Stomach (tissue), 9 donors: ENCODE measurements around the gene RACGAP1. TPM values are rescaled to one million over a fixed set of nuclear protein-coding genes. Genes with fewer than 3 reads are reported as not detected.

Experiments
- DNase-seq, 2 donors: peaks; one replicate each; pipeline versions ENCODE4 v3.0.0 to v3.0.0-alpha.2; 2013 to 2019
- H3K27ac ChIP-seq, 5 donors: fragments of 200-600 bp in 4 of 5; sonication (generic) in 4 of 5; one replicate each; pipeline ENCODE4 v1.5.1; 2013 to 2019; ENCODE audit warnings: mild to moderate bottlenecking in 1 of 5, moderate library complexity in 1 of 5
- H3K27me3 ChIP-seq, 3 donors: fragments of 200-600 bp; sonication (generic); one replicate each; pipeline ENCODE4 v1.5.1; 2017 to 2019; ENCODE audit warnings: mixed run types in 1 of 3
- H3K36me3 ChIP-seq, 4 donors: fragments of 200-600 bp; sonication (generic); 1 replicate in 3 of 4; 2 replicates in 1 of 4; pipeline ENCODE4 v1.5.1; 2016 to 2019
- H3K4me1 ChIP-seq, 4 donors: fragments of 200-600 bp; sonication (generic); one replicate each; pipeline ENCODE4 v1.5.1; 2016 to 2019
- H3K4me3 ChIP-seq, 4 donors: fragments of 200-600 bp; sonication (generic) in 3 of 4; one replicate each; pipeline ENCODE4 v1.5.1; 2016 to 2019; ENCODE audit warnings: mild to moderate bottlenecking in 1 of 4
- H3K9me3 ChIP-seq, 4 donors: fragments of 200-600 bp; sonication (generic); one replicate each; pipeline ENCODE4 v1.5.1; 2016 to 2019
- CTCF ChIP-seq, 7 experiments: fragments of 450-650 bp in 4 of 7; fragments of 200-600 bp in 3 of 7; sonication (generic) in 3 of 7; IDR thresholded peaks; one replicate each; pipeline ENCODE4 v1.5.1; 2016 to 2019; ENCODE audit warnings: antibody characterized with exemption in 7 of 7, control low read depth in 2 of 7, mild to moderate bottlenecking in 1 of 7
- EP300 ChIP-seq: sonication (generic); formaldehyde crosslinking; IDR thresholded peaks from one replicate; pipeline ENCODE4 v1.6.1; 2017; ENCODE audit warnings: antibody characterized with exemption
- POLR2A ChIP-seq, 4 donors: fragments of 450-650 bp; IDR thresholded peaks; one replicate each; pipeline ENCODE4 v1.6.1; 2016; ENCODE audit warnings: antibody characterized with exemption in 4 of 4, control low read depth in 2 of 4, mild to moderate bottlenecking in 1 of 4, moderate library complexity in 1 of 4
- POLR2AphosphoS5 ChIP-seq, 3 donors: sonication (generic); formaldehyde crosslinking; IDR thresholded peaks; one replicate each; pipeline ENCODE4 v1.6.1; 2016; ENCODE audit warnings: antibody characterized with exemption in 3 of 3
- WGBS, 5 donors: extraction: QIAGEN DNeasy Blood & Tissue Kit in 3 of 5; methylation state at CpG; one replicate each; pipeline versions ENCODE4 v1.1.5 to v1.1.7; 2013 to 2018; 5-methylcytosine and 5-hydroxymethylcytosine counted together
- intact Hi-C: fragments of 100-400 bp; cut with DNase I; formaldehyde crosslinking; loops from one replicate; pipeline ENCODE4 v1.15.1; 2023; ENCODE audit warnings: low total_unique reads
- polyA plus RNA-seq, 3 donors: library from polyadenylated mRNA; stranded (reverse); fragments of 200-250 nt; gene quantifications; one replicate each; pipeline ENCODE4 v1.2.3, GENCODE V29; 2013
- total RNA-seq, 5 donors: library from RNA; depleted of rRNA; stranded (reverse); fragments of >200 nt; gene quantifications; one replicate each; pipeline versions ENCODE4 v1.1.0 to v1.2.3, GENCODE V29; 2014 to 2016
- donor health status: healthy with polysubstance abuse.
- donor health status: Bipolar disorder and iron deficiency.
- donor health status: healthy.

The RACGAP1 gene
- total and polyA plus RNA-seq, 8 donors, result 7.9 to 36.7 (median 12.7) TPM

- no peak for DNase-seq
- 71 to 88% (median 80%) methylated on average over 5 to 6 of the region's 6 CpGs for WGBS, 5 donors
- Histone ChIP-seq H3K27me3 (peaks cover 0 to 33% (median 0%) of the 10 kb centered on the region in 3 donors), H3K9me3 (no peaks in the 10 kb centered on the region), H3K27ac (no peak overlapping the region), H3K4me3 (no peak overlapping the region), H3K36me3 (no peaks in the 10 kb centered on the region), H3K4me1 (peaks cover 8 to 28% (median 27%) of the 10 kb centered on the region in 4 donors)
- TF ChIP-seq POLR2A (IDR thresholded peaks at IDR 0.05) (no peak), EP300 (no peak), POLR2AphosphoS5 (IDR thresholded peaks at IDR 0.05) (no peak), CTCF (IDR thresholded peaks at IDR 0.05) (no peak)
- intact Hi-C loops, result loop anchor here (5.0 kb wide), 2 partner anchors 89 to 104 kb away; partner anchors contain the start of gene ASIC1
Observed at GRCh38 chr12:49968471-49968870, 56.8 kb downstream of the RACGAP1 start.

- H3K4me3 ChIP-seq, result peak overlapping the region; percentile 37 to 49 (median 40)
- H3K9me3 ChIP-seq, result no peaks in the 10 kb centered on the region
- intact Hi-C loops, result loop anchor here (5.0 kb wide), 2 partner anchors 89 to 104 kb away; partner anchors contain the start of gene ASIC1
- TF ChIP-seq CTCF (IDR thresholded peaks at IDR 0.05), result no peak
- no peaks in the 10 kb centered on the region for H3K36me3 ChIP-seq
- H3K4me1 ChIP-seq, result peaks cover 8 to 35% (median 30%) of the 10 kb centered on the region in 4 donors
- H3K27me3 ChIP-seq, result peaks cover 0 to 40% (median 0%) of the 10 kb centered on the region in 3 donors
- DNase-seq, result no peak
- H3K27ac ChIP-seq, result peak overlapping the region in 1 of 5 donors; percentile 17
- WGBS, 5 donors, result 33 to 58% (median 37%) methylated on average over 7 to 15 of the region's 15 CpGs
Observed at GRCh38 chr12:49967777-49968250, 57.5 kb downstream of the RACGAP1 start.

GRCh38 chr12:49967042-49967776, 58.1 kb downstream of the RACGAP1 start:
- intact Hi-C loops, result loop anchor here (5.0 kb wide), 2 partner anchors 90 to 105 kb away; partner anchors contain the start of gene ASIC1
- Histone ChIP-seq H3K9me3 (no peaks in the 10 kb centered on the region), H3K4me3 (peak overlapping the region; percentile 37 to 49 (median 40)), H3K27me3 (peaks cover 0 to 46% (median 0%) of the 10 kb centered on the region in 3 donors), H3K4me1 (peaks cover 8 to 41% (median 34%) of the 10 kb centered on the region in 4 donors), H3K27ac (peak overlapping the region in 2 of 5 donors; percentile 17 to 27), H3K36me3 (no peaks in the 10 kb centered on the region)
- no peak for TF ChIP-seq POLR2A (IDR thresholded peaks at IDR 0.05)
- peak in 6 of 7 experiments; percentile 70 to 97 (median 90) for TF ChIP-seq CTCF (IDR thresholded peaks at IDR 0.05)
- TF ChIP-seq POLR2AphosphoS5 (IDR thresholded peaks at IDR 0.05), result peak in 1 of 3 donors; percentile 36
- WGBS, 5 donors, result 0 to 3% (median 2%) methylated on average over 12 to 40 of the region's 40 CpGs
- DNase-seq, result peak; percentile 95 to 96

GRCh38 chr12:49966511-49967041, 58.7 kb downstream of the RACGAP1 start:
- peaks cover 0 to 51% (median 4%) of the 10 kb centered on the region in 3 donors for H3K27me3 ChIP-seq
- TF ChIP-seq EP300 (no peak), CTCF (IDR thresholded peaks at IDR 0.05) (no peak), POLR2AphosphoS5 (IDR thresholded peaks at IDR 0.05) (no peak), POLR2A (IDR thresholded peaks at IDR 0.05) (no peak)
- no peak for DNase-seq
- H3K4me3 ChIP-seq, result peak overlapping the region in 1 of 4 donors; percentile 49
- intact Hi-C loops, result loop anchor here (5.0 kb wide), 2 partner anchors 91 to 106 kb away; partner anchors contain the start of gene ASIC1
- no peaks in the 10 kb centered on the region for H3K36me3 ChIP-seq
- peaks cover 8 to 46% (median 36%) of the 10 kb centered on the region in 4 donors for H3K4me1 ChIP-seq
- 13 to 33% (median 29%) methylated on average over 16 of the region's 16 CpGs for WGBS, 5 donors
- H3K27ac ChIP-seq, result no peak overlapping the region
- no peaks in the 10 kb centered on the region for H3K9me3 ChIP-seq
